GM19328 (cell line): ENCODE results near the gene PHF14.
A peak's percentile ranks its signal among the peaks of the same experiment; 100 is the strongest.

Experiments used
- ATAC-seq: cut with Tn5 transposase; IDR thresholded peaks from one replicate; pipeline ENCODE4 v1.9.1; 2021; ENCODE audit warnings: mild to moderate bottlenecking, moderate library complexity; ENCODE audit not compliant: unreplicated experiment

Gene PHF14

GRCh38 chr7:11104578-11104977, 130.9 kb downstream of the PHF14 start:
- ATAC-seq: no peak

GRCh38 chr7:11109659-11110058, 136.0 kb downstream of the PHF14 start:
- no peak for ATAC-seq

GRCh38 chr7:11120068-11120664, 146.5 kb downstream of the PHF14 start:
- peak; percentile 67 for ATAC-seq

- no peak for ATAC-seq
Observed at GRCh38 chr7:11120675-11121220, 147.1 kb downstream of the PHF14 start.

GRCh38 chr7:11124856-11125559, 151.3 kb downstream of the PHF14 start:
- ATAC-seq: no peak

- no peak for ATAC-seq
Observed at GRCh38 chr7:11127114-11127785, 153.6 kb downstream of the PHF14 start.

- ATAC-seq: no peak
Observed at GRCh38 chr7:11127988-11128387, 154.3 kb downstream of the PHF14 start.

- no peak for ATAC-seq
Observed at GRCh38 chr7:11128498-11128897, 154.8 kb downstream of the PHF14 start.

- no peak for ATAC-seq
Observed at GRCh38 chr7:11130012-11130411, 156.3 kb downstream of the PHF14 start.

GRCh38 chr7:11130601-11131000, 156.9 kb downstream of the PHF14 start:
- ATAC-seq: no peak

GRCh38 chr7:11133436-11133959, 159.8 kb downstream of the PHF14 start:
- no peak for ATAC-seq

GRCh38 chr7:11135573-11135972, 161.9 kb downstream of the PHF14 start:
- ATAC-seq: no peak

GRCh38 chr7:11141541-11141940, 167.9 kb downstream of the PHF14 start:
- ATAC-seq: no peak

- no peak for ATAC-seq
Observed at GRCh38 chr7:11153694-11154093, 180.0 kb downstream of the PHF14 start.

- ATAC-seq: no peak
Observed at GRCh38 chr7:11155883-11156282, 182.2 kb downstream of the PHF14 start.

- ATAC-seq: no peak
Observed at GRCh38 chr7:11161499-11161898, 187.8 kb downstream of the PHF14 start.

GRCh38 chr7:11163220-11163619, 189.5 kb downstream of the PHF14 start:
- no peak for ATAC-seq

- ATAC-seq: no peak
Observed at GRCh38 chr7:11166051-11166450, 192.4 kb downstream of the PHF14 start.

- no peak for ATAC-seq
Observed at GRCh38 chr7:11168650-11169170, 195.0 kb downstream of the PHF14 start.

- no peak for ATAC-seq
Observed at GRCh38 chr7:11170175-11170574, 196.5 kb downstream of the PHF14 start.

GRCh38 chr7:11170863-11171568, 197.3 kb downstream of the PHF14 start:
- ATAC-seq: no peak
